Measurements from ENCODE around the gene ABHD12.
"Not testable (repeated sequence)": the region's sequence is repeated elsewhere in the genome, so short reads cannot be mapped to it uniquely, and the experiment has no call there.

ABHD12 gene

GRCh38 chr20:25320035-25320800 lies 70.4 kb downstream of the ABHD12 start:
- DNase-seq, result no peak

GRCh38 chr20:25319241-25320034 lies 71.2 kb downstream of the ABHD12 start:
- DNase-seq, result no peak

- DNase-seq, result no peak
Measured at GRCh38 chr20:25318471-25319240, 72.0 kb downstream of the ABHD12 start.

- no peak for DNase-seq
Measured at GRCh38 chr20:25317351-25318075, 73.1 kb downstream of the ABHD12 start.

- DNase-seq, result no peak
Measured at GRCh38 chr20:25316506-25317190, 74.0 kb downstream of the ABHD12 start.

GRCh38 chr20:25315418-25316210 lies 75.0 kb downstream of the ABHD12 start:
- no peak for DNase-seq

GRCh38 chr20:25314497-25315417 lies 75.9 kb downstream of the ABHD12 start:
- DNase-seq, result no peak

GRCh38 chr20:25313593-25313992 lies 77.0 kb downstream of the ABHD12 start:
- no peak for DNase-seq

GRCh38 chr20:25312716-25313115 lies 77.9 kb downstream of the ABHD12 start:
- not testable (repeated sequence) for DNase-seq

- DNase-seq, result no peak
Measured at GRCh38 chr20:25310921-25311728, 79.5 kb downstream of the ABHD12 start.

- DNase-seq, result no peak
Measured at GRCh38 chr20:25310268-25310920, 80.2 kb downstream of the ABHD12 start.

- DNase-seq, result no peak
Measured at GRCh38 chr20:25309395-25310267, 81.0 kb downstream of the ABHD12 start.

- no peak for DNase-seq
Measured at GRCh38 chr20:25308671-25309394, 81.8 kb downstream of the ABHD12 start.

GRCh38 chr20:25308083-25308491 lies 82.5 kb downstream of the ABHD12 start:
- DNase-seq, result no peak

GRCh38 chr20:25306991-25307903 lies 83.4 kb downstream of the ABHD12 start:
- no peak for DNase-seq

Measured in T-helper 9 cell (primary cell).